ENCODE results near the gene ACCS.
A peak's percentile ranks its signal among the peaks of the same experiment; 100 is the strongest.

Gene ACCS

DNA sequence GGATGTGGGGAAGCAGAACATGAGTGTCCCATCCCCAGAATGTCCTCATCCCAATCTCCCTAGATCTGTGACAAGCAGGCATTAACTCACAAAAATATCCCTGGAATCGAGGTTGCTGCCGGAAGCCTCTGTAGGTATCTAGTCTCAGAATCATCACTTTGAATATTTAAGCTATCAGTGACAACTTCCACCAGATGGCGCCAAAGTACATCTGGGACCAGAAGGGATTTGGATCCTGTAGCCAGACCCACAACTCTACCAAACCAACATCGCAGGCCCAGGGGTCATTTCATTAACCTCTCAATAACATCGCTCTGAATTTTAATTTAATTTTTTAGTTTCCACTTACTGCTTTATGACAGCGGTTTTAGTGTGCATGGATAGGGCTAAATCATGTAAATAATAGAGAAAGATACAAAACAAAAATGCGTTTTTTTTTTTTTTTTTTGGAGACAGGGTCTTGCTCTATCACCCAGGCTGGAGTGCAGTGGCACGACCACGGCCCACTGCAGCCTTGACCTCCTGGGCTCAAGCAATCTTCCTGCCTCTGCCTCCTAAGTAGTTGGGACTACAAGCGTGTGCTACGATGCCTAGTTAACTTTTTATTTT, 28.3 kb downstream of the ACCS start:
- peak; percentile 89 for DNase-seq

DNA sequence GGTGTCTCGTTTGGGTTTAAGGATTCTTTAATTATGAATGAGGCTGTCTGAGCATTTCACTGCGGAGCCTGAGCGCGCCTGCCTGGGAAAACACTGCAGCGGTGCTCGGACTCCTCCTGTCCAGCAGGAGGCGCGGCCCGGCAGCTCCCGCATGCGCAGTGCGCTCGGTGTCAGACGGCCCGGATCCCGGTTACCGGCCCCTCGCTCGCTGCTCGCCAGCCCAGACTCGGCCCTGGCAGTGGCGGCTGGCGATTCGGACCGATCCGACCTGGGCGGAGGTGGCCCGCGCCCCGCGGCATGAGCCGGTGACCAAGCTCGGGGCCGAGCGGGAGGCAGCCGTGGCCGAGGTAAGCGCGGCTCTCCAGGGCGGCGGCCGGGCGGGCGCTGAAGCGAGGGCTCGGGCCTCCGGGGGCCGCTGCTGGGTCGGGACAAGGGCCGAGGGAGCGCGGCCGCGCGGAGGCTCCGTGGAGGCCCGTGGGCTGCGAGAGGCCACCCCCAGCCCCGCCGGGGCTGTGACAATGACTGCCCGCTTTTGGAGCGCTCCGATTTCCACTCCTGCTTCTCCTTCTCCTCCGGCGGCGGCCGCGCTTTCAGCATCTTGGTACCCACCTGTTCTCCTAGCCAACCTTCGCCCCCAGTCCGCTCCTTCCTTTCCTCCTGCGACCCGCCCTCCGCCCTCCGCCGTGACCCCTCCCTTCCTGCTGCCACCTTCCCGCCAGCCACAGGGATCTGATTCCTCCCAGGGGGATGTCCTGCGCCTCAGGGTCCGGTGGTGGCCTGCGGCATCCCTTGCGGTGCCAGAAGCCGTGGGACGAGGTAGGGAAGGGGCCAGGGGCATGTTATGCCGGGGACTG, 29.7 kb downstream of the ACCS start, which contains the start of gene EXT2:
TSS of gene EXT2 (plus strand) at position 173 of the 854 bp plus-strand sequence. CDS start 12,035 bp downstream, outside the sequence.
- peak; percentile 88 for DNase-seq

DNA sequence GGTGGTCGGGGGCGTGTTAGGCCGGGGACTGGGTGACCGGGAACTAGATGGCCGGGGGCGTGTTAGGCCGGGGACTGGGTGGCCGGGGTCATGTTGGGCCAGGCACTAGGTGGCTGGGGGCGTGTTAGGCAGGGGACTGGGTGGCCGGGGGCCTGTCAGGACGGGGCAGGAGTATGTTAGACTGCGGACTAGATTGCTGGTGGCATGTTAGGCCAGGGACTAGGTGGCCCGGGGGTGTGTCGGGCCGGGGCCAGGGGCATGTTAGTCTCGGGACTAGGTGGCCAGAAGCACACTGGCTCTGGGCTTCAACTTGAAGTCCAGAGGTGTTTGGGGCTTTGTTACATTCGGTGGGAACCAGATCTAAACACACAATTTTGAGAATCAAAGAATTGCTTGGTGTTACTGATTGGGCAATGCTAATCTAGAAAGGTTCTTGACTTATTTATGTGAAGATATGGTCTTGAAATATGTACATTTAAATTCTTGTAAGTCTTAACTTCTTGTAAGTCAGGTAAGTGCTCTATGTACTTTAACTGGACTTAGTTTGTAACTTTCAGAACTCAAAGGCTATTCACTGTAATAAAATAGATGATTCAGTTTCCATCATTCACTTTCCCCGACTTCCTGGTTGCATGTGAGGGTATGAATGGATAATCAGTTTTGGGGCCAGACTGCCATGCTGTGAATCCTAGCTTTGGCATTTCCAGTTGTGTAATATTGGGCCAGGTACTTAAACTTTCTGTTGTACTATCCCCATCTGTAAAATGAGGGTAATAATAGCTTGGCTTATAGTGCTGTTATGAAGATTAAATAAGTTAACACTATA, 30.5 kb downstream of the ACCS start:
- no peak for DNase-seq

DNA sequence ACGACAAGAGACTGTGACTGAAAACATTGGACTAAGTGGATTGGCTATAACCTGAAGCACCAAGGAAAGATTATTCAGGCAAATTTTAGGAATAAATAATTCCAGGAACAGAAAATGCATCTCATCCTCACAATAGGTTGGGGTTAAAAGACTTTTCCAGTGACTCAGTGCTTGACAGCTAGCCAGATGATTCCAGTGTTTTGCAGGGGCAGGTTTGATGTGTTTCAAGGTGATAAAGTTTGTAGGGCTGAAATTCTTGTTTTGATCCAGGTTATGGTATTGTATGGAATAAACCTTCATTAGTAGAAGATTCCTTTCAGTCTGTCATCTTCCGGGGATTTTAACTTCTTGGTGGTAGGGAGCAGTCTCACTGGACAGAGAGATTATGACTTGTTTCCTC, 31.8 kb downstream of the ACCS start:
- no peak for DNase-seq

DNA sequence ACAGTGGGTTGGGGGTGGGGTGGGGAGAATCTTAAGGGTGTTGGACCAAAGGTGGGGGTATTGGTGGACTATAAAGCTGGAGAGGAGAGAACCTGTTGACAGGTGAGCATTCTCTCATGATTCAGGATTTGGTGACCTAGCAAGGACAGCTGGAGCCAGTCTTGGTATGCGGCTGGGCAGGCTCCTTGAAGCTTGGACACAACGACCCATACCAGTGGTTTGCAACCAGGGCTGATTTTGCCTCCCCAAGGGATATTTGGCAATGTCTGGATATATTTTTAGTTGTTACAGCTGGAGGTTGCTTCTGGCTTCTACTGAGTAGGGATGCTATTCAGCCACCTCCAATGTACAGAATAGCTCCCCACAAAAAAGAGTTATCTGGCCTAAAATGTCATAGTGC, 35.0 kb downstream of the ACCS start:
- DNase-seq = no peak

GRCh38 chr11:44104481-44105294, 38.6 kb downstream of the ACCS start:
- no peak for DNase-seq

DNA sequence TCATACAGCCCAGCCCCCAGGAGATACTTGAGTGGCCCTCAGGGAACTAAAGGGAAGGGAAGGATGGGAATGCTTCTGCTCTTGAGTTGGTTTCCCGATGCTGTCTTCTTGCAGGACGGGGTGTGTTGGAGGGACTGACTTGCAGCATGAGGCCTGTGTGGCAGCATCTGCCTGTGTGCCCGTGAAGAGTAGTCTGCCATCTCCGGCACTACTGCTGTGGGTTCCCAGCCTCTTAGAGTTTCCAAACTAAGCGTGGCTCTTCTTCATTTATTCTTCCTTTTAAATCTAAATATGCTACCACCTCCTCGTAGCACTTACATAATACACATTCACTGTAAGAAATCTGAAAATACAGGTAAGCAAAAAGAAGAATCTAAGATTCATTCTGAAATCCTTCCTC, 42.2 kb downstream of the ACCS start:
- DNase-seq = no peak

GRCh38 chr11:44110231-44110679, 44.2 kb downstream of the ACCS start:
- DNase-seq = peak; percentile 56

GRCh38 chr11:44112091-44112821, 46.2 kb downstream of the ACCS start:
- DNase-seq = no peak

DNA sequence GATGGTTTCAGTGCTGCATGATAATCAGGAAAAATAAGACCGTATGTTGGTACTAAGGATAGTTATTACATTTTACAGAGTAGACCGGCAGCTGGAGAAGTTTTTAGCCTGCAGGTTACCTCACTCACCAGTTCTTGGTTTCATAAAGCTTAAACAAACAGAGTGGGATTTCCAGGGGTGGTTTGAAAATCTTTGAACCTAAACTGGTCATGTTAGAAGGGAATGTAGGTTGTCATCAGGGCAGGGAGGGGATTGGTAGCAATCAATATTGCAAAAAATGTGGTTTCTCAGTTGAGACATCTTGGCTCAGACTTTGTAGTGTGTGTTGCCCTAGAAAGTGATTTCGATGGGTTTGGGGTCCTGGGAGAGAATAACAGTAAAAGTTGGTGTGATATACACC, 46.9 kb downstream of the ACCS start:
- no peak for DNase-seq

- DNase-seq = no peak
Measured at GRCh38 chr11:44113572-44113971, 47.5 kb downstream of the ACCS start.

DNA sequence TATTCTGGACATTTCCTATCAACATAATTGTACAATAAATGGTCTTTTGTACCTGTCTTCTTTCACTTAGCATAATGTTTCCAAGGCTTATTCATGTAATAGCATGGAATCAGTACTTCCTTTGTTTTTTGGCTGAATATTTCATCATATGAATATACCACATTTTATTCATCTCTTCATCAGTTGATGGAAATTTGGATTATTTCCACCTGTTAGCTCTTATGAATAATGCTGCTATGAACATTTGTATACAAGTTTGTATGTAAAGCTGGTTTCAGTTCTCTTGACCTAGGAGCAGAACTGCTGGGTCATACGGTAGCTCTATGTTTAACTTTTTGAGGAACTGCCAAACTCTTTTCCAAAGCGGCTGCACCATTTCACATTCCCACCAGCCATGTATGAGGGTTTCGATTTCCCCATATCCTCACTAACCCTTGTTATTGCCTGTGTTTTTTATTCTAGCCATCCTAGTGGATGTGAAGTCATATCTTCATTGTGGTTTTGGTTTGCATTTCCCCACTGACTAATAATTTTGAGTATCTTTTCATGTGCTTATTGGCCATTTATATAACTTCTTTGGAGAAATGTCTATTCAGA, 50.3 kb downstream of the ACCS start:
- DNase-seq = no peak

DNA sequence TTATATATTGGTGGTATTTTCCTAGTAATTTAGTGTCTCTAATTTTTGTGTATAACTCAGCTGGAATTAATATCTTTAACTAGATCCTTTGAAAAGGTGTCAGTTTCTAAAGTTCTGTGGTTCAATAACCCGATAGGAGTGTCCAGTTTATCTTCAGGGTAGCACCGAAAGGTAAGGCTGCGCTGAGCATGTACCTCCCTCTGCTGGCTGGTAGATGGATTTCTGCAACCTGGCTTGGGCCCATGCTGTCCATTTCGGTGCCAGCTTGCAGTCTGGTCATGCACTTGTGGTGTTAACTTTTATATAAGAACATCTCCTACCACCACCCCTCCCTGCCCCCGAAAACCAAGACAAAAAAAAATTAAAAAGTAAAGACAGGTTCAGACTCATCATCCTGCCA, 54.1 kb downstream of the ACCS start:
- no peak for DNase-seq

DNA sequence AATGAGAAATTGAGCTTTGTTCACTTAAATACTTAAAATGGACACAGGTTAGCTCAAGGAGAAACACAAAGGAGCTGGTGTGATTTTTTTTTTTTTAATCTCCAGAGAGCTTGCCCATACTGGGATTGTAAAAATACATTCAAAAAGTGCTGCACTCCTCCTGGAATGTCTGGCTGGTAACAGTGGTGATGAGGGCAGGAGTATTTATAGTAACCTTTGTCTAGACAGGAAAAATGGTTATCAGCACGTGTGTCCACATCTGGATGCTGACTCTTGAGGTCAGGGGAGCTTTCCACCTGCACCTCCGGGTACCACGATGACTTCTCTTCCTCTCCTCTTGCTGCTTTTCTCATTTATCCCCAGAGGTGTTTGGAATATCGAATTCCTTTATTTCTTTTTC, 59.5 kb downstream of the ACCS start:
- DNase-seq = no peak

- DNase-seq = no peak
Measured at GRCh38 chr11:44126304-44126703, 60.2 kb downstream of the ACCS start.

- no peak for DNase-seq
Measured at GRCh38 chr11:44127130-44127529, 61.1 kb downstream of the ACCS start.

DNA sequence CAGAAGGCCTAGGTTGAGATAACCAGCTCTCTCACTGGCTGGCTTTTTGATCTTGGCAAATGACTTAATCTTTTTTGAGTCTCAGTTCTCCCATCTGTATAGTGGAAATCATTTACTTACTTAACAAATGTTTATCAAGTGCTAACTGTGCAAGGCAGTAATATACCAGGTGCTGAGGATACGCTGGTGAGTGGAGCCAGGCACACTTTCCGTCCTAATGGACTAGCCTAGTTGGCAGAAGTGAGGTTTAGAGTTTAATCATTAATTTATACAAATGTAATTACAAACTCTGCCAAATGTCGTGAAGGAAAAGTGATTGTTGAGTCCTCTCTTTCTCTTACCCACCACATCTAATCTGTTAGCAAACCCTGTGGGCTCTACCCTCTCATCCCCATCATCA, 62.7 kb downstream of the ACCS start:
- no peak for DNase-seq

- no peak for DNase-seq
Measured at GRCh38 chr11:44130751-44131150, 64.7 kb downstream of the ACCS start.

- DNase-seq = no peak
Measured at GRCh38 chr11:44133335-44133946, 67.4 kb downstream of the ACCS start.
